GM19035 (cell line): ENCODE results near the gene PHF21A.
"Not testable (repeated sequence)": the region's sequence is repeated elsewhere in the genome, so short reads cannot be mapped to it uniquely, and the experiment has no call there.

Source experiments
- ATAC-seq: cut with Tn5 transposase; IDR thresholded peaks from one replicate; pipeline ENCODE4 v1.9.1; 2021; ENCODE audit not compliant: unreplicated experiment

Gene PHF21A

DNA sequence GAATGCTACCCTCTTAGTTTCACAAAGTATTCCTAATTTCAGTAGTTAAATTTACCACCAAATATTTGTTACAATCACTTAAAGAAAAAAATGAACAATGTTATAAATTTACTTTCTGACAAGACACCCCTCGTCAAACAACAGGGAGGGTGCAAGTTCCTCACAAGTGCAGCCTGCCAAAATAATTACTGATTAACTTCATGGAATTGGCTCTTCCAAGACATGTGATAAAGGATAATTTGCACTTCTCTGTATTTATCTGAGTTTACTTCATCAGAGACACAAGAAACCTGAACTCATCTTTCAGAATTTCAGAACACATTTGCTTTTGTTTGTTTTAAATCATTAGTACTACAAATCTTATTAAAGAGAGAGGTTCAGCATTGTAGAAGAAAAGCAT, 132.3 kb downstream of the PHF21A start:
- no peak for ATAC-seq

DNA sequence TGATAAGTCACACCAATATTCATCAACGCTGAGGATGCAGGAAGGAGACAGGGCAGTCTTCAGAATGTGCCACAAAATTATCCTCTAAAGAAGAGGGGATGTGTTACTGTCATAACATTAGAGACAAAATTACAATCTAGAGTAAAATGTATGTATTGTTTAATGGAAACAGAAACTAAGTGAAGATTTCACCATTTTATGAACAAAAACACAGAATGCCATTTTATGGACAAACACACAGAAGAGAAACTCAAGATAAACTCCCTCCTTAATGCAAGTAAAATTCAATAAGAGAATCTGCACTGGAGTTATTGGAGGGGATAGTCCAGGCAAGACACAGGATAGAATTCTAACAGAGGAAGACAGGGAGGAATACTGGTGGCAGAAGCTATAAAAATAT, 136.0 kb downstream of the PHF21A start:
- ATAC-seq = no peak

DNA sequence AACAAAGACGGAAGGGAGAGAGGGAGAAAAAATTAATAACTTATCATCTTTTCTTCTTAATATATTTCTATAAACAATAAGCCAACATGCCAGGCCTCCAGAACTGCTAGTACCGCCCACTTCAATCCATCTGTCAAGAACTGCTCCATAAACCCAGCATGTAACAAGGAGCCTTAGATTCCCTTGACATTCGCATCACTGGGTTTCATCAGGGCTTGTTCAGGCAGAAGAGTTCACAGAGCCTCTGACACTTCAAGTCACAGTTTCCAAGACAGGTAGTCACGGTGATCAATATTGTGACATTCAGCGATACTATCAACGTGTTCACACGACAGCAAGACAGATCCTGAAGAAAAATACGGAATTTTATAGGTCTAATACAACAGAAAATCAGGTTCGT, 137.1 kb downstream of the PHF21A start:
- ATAC-seq = no peak

DNA sequence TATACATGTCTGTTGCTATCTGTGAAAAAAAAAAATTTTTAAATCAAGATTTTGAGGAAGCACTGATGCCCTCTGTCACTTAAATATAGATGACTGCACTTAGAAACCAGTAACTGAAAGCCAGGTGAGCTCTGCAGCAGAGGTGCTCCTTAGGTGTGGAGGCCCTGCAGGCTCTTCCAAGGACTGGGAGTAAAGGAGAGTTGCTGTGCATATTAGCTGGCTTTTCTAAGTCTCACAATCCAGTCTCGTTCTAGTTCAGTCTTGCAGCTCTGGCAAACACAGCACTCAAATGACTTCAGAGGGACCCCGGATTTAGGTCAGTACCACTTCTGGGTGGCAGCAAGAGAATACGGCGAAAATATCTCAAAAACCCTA, 137.8 kb downstream of the PHF21A start:
- ATAC-seq = no peak

DNA sequence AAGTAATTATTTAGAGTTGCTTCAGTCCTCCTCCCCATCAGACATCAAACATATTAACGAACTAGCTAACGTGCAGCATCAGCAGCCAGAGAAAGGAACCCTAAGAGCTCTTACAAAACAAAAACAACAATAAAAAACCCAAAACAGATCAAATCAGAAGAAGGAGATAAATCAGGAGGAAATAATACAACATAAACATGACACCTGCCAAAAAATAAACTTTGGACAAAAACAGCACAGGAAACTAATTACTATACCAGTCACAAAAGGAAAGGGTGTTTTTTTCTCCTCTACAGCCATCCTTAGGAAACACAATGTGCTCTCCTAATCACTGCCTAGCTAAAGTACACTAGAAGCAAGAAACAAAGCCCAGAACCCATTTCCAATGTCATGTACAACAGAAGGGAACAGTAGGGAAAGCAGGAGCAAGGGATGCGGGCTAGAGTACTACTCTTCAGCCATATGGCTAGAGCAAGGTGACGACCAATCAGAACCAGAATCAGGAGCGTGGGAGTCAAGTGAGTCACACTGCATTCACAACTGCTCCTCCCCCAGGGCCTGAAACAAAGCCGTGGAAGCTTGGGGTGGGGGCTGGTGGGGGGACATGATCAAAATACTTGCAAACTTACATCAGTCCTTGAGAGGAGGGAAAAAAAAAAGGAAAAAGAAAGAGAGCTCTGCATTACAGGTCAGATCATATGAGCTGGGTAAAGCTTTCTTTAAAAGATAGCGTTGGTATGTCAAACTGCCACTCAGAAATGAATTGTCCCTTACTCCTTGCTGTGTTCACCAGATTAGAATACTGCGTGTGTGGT, 138.4 kb downstream of the PHF21A start:
- no peak for ATAC-seq

DNA sequence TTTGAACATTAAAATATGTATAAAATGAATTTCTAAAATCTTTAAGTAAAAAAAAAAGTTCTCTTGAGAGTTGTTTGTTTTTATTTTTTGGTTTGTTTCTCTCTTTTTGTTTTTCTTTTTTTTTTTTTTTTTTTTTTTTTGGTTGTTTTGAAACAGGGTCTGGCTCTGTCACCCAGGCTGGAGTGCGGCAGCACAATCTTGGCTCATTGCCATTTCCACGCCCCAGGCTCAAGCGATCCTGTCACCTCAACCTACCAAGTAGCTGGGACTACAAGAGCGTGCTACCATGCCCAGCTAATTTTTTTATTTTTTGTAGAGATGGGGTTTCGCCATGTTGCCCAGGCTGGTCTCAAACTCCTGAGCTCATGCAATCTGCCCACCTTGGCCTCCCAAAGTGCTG, 139.4 kb downstream of the PHF21A start:
- ATAC-seq = not testable (repeated sequence)

DNA sequence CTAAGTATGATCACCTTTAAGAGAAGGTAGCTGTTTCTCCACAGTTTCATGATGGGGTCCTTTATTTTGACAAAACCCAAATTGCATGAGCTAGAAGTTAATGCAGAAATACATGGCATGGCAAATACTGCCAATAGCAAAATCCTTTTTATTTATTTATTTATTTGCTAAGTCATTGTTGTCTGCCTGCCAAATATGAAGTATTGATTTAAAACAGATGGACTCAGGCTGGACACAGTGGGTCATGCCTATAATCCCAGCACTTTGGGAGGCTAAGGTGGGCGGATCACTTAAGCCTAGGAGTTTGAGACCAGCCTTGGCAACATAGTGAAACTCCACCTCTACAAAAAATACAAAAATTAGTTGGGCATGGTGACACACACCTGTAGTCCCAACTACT, 146.4 kb downstream of the PHF21A start:
- ATAC-seq = no peak

DNA sequence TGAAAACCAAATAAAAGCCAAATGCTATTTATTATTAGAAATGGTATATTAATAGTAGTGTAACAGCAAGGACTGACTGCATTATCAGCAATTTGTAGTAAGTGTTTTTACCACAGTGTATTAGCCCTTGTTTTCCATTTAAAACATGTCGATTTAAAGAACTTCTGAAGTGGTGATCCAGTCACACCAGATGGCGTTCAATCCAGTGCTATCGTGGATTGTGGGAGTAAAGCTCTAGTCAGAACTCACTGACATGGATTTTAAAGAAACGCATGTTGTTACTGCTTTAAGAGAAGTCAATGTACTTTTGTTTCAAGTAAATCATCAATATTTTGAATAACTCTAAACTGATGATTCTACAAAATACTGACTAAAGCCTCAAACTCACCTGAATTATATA, 147.7 kb downstream of the PHF21A start:
- ATAC-seq = no peak

DNA sequence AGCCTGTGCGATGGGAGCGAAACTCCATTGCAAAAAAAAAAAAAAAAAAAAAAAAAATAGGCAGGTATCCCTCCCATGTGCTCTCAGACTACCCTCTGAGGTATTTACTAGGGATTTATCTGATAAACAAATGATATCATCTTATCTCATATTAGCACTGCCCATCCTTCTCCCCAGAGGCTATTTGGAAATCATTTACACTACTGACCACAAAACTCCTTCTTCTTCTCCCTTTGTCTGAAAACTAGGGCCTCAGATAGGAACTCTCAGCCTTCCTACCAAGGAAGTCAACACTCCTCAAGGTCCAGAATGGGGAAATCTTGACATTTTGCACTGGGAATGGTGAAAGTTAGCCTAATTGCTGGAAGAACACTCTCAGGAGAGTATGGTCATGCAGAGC, 152.4 kb downstream of the PHF21A start:
- ATAC-seq = no peak

DNA sequence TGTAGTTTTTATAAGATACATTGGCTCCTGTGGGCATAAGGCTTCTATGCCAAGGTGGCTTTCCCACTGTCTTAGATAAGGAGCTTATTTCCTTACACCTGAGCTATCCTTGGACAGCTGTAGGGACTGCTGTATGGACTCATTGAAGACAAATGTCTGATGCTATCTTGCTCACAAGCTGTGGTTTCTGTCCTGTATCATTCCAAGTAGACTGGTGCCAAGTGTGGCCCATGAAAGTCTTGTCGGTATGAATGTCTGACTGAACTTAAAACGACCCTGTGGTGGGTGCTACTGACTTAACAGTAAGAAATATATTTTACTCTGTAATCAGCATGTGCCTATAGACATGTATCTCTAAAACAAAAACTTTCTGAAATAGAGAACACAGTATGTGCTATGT, 153.7 kb downstream of the PHF21A start:
- no peak for ATAC-seq

DNA sequence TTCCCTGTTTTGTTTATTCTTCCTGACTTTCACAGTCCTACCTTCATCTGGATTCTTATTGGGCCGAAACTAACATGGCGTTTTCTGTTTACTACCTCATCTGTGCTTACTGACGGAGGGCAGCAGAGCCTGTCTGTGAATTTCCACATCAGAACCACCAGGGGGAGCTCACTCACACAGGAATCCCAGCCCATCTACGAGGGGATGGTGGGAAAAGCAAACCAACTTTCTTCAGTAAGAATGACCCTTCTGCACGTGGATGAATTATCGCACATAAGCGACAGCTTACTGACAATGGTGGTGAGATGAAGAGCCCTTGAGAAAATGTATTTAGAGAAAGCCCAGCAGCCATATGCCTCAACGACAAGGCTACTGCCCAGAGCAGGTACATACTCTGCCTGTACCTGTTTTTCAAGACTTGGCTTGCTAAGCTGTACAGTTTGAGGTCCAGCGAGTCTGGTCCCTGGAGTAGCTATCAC, 156.3 kb downstream of the PHF21A start:
- ATAC-seq = peak; percentile 63

DNA sequence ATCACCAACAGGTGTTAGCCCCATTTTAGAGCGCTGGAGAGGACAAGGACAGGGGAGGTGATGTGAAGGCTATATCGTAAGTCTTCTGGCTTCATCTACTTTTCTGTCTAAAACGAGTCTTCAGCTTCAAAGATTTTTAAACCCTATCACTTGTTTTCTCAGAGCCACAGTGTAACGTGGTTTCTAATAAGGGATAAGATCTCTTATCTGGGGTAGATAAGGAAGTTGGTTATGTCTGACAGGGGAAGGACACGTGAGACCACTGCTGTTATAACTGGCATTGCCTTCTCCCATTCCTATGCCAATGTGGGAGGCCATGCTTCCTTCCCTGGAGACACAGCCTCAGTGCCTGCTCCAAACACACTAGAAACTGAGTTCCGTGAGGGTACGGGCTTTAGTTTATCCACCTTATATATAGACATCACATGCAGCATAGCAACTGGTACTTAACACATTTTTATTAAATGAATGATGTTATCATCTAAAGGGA, 159.5 kb downstream of the PHF21A start:
- ATAC-seq = no peak

DNA sequence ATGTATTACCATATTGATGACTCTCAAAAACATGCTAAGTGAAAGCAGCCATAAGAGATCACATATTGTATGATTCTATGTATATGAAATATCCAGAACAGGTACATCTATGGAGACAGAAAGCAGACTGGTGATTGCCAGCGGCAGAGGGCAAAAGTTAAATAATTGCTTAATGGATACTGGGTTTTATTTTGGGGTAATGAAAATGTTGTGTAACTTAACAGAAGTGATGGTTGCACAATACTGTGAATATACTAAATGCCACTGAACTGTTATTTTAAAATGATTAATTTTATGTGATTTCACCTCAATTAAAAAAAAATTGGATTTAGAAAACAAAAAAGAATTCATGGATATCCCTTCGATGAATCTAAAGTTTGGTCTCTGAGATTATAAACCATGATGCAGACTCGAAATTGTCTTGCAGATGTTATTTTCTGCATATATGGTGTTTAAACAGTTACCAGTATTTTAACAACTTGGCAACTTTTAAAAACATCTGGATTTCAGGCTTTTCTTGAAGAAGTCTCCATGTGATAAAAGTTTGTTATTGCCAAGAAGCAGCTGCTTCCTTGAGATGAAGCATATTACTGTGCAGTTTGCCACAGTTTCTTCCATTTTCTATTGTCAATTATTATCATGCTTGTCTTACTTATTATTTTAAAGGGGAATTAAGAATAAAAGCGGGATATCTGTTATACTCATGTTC, 160.7 kb downstream of the PHF21A start:
- no peak for ATAC-seq

DNA sequence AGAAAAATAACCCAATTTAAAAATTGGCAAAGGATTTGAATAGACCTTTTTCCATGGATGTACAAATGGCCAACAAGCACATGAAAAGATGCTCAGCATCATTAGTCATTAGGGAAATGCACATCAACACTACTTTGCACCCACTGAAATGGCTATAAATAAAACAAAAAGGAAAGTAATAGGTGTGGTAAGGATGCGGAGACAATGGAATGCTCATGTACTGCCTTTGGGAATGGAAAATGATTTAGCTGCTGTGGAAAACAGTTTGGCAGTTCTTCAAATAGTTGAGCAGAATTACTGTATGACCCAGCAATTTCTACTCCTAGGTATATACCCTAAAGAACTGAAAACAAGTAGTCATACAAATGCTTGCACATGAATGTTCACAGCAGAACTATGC, 161.4 kb downstream of the PHF21A start:
- ATAC-seq = no peak

DNA sequence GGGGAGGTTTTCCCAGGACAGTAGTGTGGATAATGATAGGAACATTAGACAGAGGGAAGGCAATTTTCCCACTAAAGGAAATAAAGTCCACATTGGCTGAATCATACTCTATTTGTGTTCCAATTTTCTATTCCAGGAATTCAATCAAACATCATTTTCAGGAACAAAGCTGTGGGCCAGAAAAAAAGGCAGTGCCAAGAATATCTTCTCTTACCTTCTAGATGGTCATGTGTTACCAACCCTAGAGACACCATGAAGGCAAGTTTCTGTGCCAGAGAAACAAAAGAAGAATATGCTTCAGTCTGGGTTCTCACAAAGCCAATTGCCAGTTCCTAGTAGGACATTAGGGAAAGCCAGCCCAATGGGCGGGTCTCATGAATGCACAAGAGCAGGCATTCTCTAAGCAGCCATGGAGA, 171.3 kb downstream of the PHF21A start:
- ATAC-seq = no peak

DNA sequence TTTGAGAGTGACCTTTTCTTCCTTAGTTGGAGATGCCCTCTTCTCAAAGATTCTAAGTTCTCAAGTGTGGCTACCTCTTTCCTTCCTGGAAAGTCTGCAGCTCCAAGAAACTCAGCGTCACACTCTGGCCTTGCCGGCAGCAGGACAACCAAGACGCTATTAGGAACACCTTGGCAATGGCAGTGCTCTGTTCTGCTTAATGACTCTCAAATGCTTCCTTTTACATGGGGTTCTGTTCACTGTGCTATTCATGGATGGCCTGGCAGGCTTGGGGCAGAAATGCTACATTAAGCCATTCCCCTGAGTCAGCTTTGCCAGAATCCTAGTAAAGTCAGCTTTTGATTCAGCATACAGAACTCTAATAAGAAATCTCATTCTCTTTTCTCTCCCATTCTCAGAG, 172.9 kb downstream of the PHF21A start:
- no peak for ATAC-seq

DNA sequence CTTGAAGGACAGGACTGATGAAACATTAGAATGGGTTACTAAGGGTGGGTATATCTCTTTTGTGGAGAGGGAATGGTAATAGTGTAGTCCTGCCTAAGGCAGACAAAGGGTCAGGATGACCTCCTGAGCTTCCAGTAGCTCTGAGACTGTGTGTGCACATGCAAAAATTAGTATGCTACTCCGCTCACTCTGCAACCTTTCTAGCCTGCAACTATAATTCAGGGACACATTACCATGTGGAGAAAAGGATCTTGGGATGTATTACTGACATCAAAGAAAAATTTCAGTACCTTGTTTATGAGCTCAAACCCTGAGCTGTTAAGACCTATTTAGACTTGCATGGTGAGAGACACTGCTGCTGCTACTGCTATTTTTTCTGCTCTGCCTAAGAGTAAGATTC, 173.4 kb downstream of the PHF21A start:
- no peak for ATAC-seq

DNA sequence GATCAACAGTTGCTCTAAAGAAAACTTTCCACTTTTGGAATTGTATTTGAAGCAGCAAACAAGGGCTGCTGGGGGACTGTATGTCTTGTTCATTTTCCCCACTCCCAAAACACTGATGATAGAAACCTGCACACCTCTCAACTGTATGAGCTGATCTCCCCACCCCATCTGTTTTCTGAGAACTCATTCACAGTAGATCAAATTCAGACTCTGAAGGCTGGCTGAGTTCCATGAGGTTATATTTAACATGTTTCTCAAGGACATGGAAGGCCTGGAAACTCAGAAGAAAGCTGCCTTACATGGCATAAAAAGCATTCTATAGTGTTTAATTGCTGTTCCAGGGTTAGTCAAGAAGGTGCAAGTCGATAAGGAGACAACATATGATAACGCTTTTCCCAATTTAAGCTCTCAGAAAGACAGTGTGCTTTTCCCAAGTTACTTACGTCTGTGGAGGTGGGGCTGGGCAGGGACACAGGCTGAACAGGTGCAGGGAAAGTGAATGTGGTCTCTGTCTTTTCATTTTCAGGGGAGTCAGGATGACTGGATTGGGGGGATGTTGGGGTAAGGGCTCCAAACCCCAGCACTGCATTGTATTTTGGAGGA, 175.8 kb downstream of the PHF21A start:
- ATAC-seq = no peak

DNA sequence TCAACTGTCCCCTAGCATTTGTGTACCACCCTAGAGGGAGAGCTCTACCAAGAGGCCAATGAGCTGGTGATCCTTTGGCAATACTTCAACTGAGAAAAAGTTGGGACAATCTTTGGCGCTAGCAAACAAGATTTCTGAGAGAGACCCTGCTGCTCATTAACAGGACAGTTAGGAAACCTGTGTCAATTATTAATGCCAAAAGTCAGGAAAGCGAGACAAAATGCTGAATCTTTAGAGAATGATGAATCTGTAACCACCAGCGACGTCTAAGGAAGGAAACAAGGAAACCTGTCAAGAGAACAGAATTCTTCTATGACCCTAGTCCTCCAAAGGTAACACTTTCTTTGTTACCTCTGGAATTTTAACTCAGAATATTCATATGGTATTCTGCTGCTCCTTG, 178.9 kb downstream of the PHF21A start:
- no peak for ATAC-seq

DNA sequence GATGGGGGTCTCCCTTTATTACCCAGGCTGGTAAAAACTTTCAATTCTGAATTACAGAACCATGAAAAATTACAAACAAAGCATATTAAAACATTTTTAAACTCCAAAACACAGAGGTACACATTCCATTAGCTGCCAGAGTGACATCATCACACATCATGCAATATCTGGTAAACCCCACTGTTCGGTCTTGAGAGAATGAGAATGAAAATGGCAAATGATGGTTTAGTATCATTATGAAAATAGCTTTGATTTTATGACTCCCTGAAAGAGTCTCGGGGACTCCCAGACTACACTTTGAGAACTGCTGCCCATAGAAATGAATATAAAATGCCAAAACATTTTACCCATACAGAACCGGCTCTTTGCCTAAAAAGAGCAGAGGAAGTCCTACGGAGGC, 180.0 kb downstream of the PHF21A start:
- ATAC-seq = no peak

DNA sequence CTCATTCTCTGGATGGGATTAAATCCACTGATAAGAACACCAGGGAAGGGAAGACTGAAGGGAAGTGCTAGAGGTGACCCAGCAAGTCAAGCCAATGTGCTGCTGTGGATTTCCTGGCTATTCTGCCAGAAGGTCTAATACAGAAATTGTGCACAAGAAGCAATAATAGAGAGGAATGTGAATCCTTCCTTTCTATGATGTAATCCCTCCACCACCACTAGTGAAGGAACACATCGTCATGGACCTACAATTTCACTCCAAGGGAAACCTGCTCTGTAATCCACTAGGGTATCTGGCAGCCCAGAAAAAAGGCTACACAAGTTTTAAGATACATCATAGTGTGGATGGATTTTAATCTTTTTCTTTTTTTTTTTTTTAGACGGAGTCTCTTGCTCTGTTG, 181.4 kb downstream of the PHF21A start:
- no peak for ATAC-seq

DNA sequence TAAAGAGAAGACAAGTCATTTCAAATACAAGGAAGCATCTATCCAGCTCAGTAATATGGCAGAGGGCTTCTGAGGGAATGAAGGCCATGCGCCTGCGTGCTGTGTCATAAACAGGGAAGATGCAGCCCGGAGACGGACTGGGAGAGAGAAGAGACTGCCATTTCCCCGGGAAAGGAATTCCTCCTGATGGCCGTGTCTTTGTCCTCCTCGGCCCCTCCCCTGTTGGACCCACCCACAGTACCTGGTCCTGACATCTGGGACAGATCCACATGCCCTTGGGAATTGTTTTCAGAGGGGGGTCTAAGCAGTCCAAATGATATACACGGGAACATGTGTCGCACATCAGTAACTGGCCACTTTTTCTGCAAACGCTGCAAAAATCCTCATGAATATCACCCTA, 183.3 kb downstream of the PHF21A start:
- no peak for ATAC-seq
